ENCODE data around the gene MYH16. TPM values are rescaled to one million over a fixed set of nuclear protein-coding genes. Genes with fewer than 3 reads are reported as not detected.
"Not testable (repeated sequence)": the region's sequence is repeated elsewhere in the genome, so short reads cannot be mapped to it uniquely, and the experiment has no call there.

MYH16 gene
- total and polyA plus RNA-seq, 2 donors (not counting 1 experiment from before 2014, with no cell fraction given): not detected

GRCh38 chr7:99234185-99234584 lies 38.5 kb upstream of the MYH16 start:
- Histone ChIP-seq H3K4me3 (replicated peaks in 1 of 4; ENCODE audit: control extremely low read depth in 1 of 4, insufficient read depth in 1 of 4, low read depth in 3 of 4, low read length in 4 of 4) (no peak overlapping the region), H3K9me3 (ENCODE audit: control insufficient read depth, insufficient read depth, low read depth, low read length) (no peaks in the 10 kb centered on the region), H3K27ac (ENCODE audit: insufficient read depth, low read length) (no peak overlapping the region), H3K36me3 (ENCODE audit: control insufficient read depth, insufficient read depth, low read length) (no peaks in the 10 kb centered on the region), H3K9ac (ENCODE audit: insufficient read depth, low read length) (no peak overlapping the region), H3K4me2 (ENCODE audit: extremely low read depth, insufficient read depth, low read length) (no peak overlapping the region), H3K79me2 (ENCODE audit: control insufficient read depth, insufficient read depth, low read length) (no peaks in the 10 kb centered on the region), H3K27me3 (ENCODE audit: control insufficient read depth, insufficient read depth, low read length) (peaks cover 8% of the 10 kb centered on the region), H3K4me1 (ENCODE audit: control insufficient read depth, extremely low read depth, insufficient read depth, low read length) (no peaks in the 10 kb centered on the region), H4K20me1 (ENCODE audit: control insufficient read depth, extremely low read depth, insufficient read depth, low read length) (no peaks in the 10 kb centered on the region), H2AFZ (ENCODE audit: low read length) (no peak overlapping the region)
- DNase-seq (ENCODE audit: low read depth in 2 of 2): no peak
- TF ChIP-seq EZH2 (IDR thresholded peaks at IDR 0.05; ENCODE audit: low read length, missing control alignments) (no peak), CTCF (conservative IDR thresholded peaks at IDR 0.05 in 1 of 2, IDR thresholded peaks at IDR 0.05 in 1 of 2; ENCODE audit: low read depth in 1 of 2, low read length in 2 of 2) (no peak)

GRCh38 chr7:99235925-99236324 lies 36.7 kb upstream of the MYH16 start:
- no peaks in the 10 kb centered on the region for H3K4me1 ChIP-seq (ENCODE audit: control insufficient read depth, extremely low read depth, insufficient read depth, low read length)
- H3K9me3 ChIP-seq (ENCODE audit: control insufficient read depth, insufficient read depth, low read depth, low read length): no peaks in the 10 kb centered on the region
- H2AFZ ChIP-seq (ENCODE audit: low read length): no peak overlapping the region
- TF ChIP-seq CTCF (conservative IDR thresholded peaks at IDR 0.05 in 1 of 2, IDR thresholded peaks at IDR 0.05 in 1 of 2; ENCODE audit: low read depth in 1 of 2, low read length in 2 of 2): no peak
- no peak for TF ChIP-seq EZH2 (IDR thresholded peaks at IDR 0.05; ENCODE audit: low read length, missing control alignments)
- no peak overlapping the region for H3K27ac ChIP-seq (ENCODE audit: insufficient read depth, low read length)
- H3K36me3 ChIP-seq (ENCODE audit: control insufficient read depth, insufficient read depth, low read length): no peaks in the 10 kb centered on the region
- no peak overlapping the region for H3K4me2 ChIP-seq (ENCODE audit: extremely low read depth, insufficient read depth, low read length)
- DNase-seq (ENCODE audit: low read depth in 2 of 2): peak in 1 of 2 donors; percentile 56
- H3K27me3 ChIP-seq (ENCODE audit: control insufficient read depth, insufficient read depth, low read length): peaks cover 13% of the 10 kb centered on the region
- H3K9ac ChIP-seq (ENCODE audit: insufficient read depth, low read length): no peak overlapping the region
- no peaks in the 10 kb centered on the region for H4K20me1 ChIP-seq (ENCODE audit: control insufficient read depth, extremely low read depth, insufficient read depth, low read length)
- H3K79me2 ChIP-seq (ENCODE audit: control insufficient read depth, insufficient read depth, low read length): no peaks in the 10 kb centered on the region
- H3K4me3 ChIP-seq (replicated peaks in 1 of 4; ENCODE audit: control extremely low read depth in 1 of 4, insufficient read depth in 1 of 4, low read depth in 3 of 4, low read length in 4 of 4): no peak overlapping the region

GRCh38 chr7:99237876-99238275 lies 34.8 kb upstream of the MYH16 start:
- H3K4me3 ChIP-seq (replicated peaks in 1 of 4; ENCODE audit: control extremely low read depth in 1 of 4, insufficient read depth in 1 of 4, low read depth in 3 of 4, low read length in 4 of 4); H3K9ac ChIP-seq (ENCODE audit: insufficient read depth, low read length); H3K36me3 ChIP-seq (ENCODE audit: control insufficient read depth, insufficient read depth, low read length); H3K4me2 ChIP-seq (ENCODE audit: extremely low read depth, insufficient read depth, low read length); H3K79me2 ChIP-seq (ENCODE audit: control insufficient read depth, insufficient read depth, low read length); DNase-seq (ENCODE audit: low read depth in 2 of 2); H3K27ac ChIP-seq (ENCODE audit: insufficient read depth, low read length); H3K4me1 ChIP-seq (ENCODE audit: control insufficient read depth, extremely low read depth, insufficient read depth, low read length); H3K9me3 ChIP-seq (ENCODE audit: control insufficient read depth, insufficient read depth, low read depth, low read length); H2AFZ ChIP-seq (ENCODE audit: low read length); H4K20me1 ChIP-seq (ENCODE audit: control insufficient read depth, extremely low read depth, insufficient read depth, low read length): not testable (repeated sequence)
- peaks cover 13% of the 10 kb centered on the region for H3K27me3 ChIP-seq (ENCODE audit: control insufficient read depth, insufficient read depth, low read length)

Measured in fibroblast of lung (primary cell).